ENCODE results near the gene KNSTRN.

GRCh38 chr15:40428185-40428584, 45.7 kb downstream of the KNSTRN start:
- TF ChIP-seq CTCF (IDR thresholded peaks at IDR 0.05 in 4 of 5, conservative IDR thresholded peaks at IDR 0.05 in 1 of 5), result no peak
- TF ChIP-seq POLR2A (IDR thresholded peaks at IDR 0.05), result no peak
